Measurements from ENCODE around the gene REV1.

GRCh38 chr2:99444222-99444621, 45.6 kb downstream of the REV1 start:
- TF ChIP-seq, protein P1, sequence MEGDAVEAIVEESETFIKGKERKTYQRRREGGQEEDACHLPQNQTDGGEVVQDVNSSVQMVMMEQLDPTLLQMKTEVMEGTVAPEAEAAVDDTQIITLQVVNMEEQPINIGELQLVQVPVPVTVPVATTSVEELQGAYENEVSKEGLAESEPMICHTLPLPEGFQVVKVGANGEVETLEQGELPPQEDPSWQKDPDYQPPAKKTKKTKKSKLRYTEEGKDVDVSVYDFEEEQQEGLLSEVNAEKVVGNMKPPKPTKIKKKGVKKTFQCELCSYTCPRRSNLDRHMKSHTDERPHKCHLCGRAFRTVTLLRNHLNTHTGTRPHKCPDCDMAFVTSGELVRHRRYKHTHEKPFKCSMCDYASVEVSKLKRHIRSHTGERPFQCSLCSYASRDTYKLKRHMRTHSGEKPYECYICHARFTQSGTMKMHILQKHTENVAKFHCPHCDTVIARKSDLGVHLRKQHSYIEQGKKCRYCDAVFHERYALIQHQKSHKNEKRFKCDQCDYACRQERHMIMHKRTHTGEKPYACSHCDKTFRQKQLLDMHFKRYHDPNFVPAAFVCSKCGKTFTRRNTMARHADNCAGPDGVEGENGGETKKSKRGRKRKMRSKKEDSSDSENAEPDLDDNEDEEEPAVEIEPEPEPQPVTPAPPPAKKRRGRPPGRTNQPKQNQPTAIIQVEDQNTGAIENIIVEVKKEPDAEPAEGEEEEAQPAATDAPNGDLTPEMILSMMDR (IDR thresholded peaks at IDR 0.05): no peak
- TF ChIP-seq POLR2A (IDR thresholded peaks at IDR 0.05): no peak
